ENCODE data around the gene PTPRR. TPM values are rescaled to one million over a fixed set of nuclear protein-coding genes. Genes with fewer than 3 reads are reported as not detected.

PTPRR gene
- total RNA-seq, 1 donor from 2014 or later = 1.4 TPM

- TF ChIP-seq CTCF (IDR thresholded peaks at IDR 0.05) = no peak
- H3K4me3 ChIP-seq = no peak overlapping the region
Observed at GRCh38 chr12:70910666-70911065, 9.9 kb downstream of the PTPRR start.

GRCh38 chr12:70908978-70909377, 11.6 kb downstream of the PTPRR start:
- no peak for ATAC-seq
- H3K27me3 ChIP-seq (ENCODE audit: low read depth) = no peaks in the 10 kb centered on the region
- H3K27ac ChIP-seq = no peak overlapping the region
- H3K9me3 ChIP-seq = no peaks in the 10 kb centered on the region
- TF ChIP-seq CTCF (IDR thresholded peaks at IDR 0.05) = no peak
- no peaks in the 10 kb centered on the region for H3K36me3 ChIP-seq
- H3K4me3 ChIP-seq = no peak overlapping the region
- intact Hi-C loops (cut with DNase I) = no loop called here
- DNase-seq = no peak
- H3K4me1 ChIP-seq = no peaks in the 10 kb centered on the region

More at GRCh38 chr12:70910666-70911065, 9.9 kb downstream of the PTPRR start:
- H3K4me1 ChIP-seq = no peaks in the 10 kb centered on the region
- intact Hi-C loops (cut with DNase I) = no loop called here
- no peak overlapping the region for H3K27ac ChIP-seq
- ATAC-seq (no peak), DNase-seq (no peak)
- H3K36me3 ChIP-seq = no peaks in the 10 kb centered on the region
- H3K9me3 ChIP-seq = no peaks in the 10 kb centered on the region
- H3K27me3 ChIP-seq (ENCODE audit: low read depth) = no peaks in the 10 kb centered on the region

- Histone ChIP-seq H3K27me3 (ENCODE audit: low read depth) (no peaks in the 10 kb centered on the region), H3K4me1 (no peaks in the 10 kb centered on the region), H3K27ac (no peak overlapping the region), H3K4me3 (no peak overlapping the region), H3K9me3 (no peaks in the 10 kb centered on the region), H3K36me3 (no peaks in the 10 kb centered on the region)
- intact Hi-C loops (cut with DNase I) = no loop called here
- no peak for TF ChIP-seq CTCF (IDR thresholded peaks at IDR 0.05)
- ATAC-seq = no peak
- no peak for DNase-seq
Observed at GRCh38 chr12:70907412-70907811, 13.1 kb downstream of the PTPRR start.

- intact Hi-C loops (cut with DNase I) = no loop called here
- DNase-seq (no peak), ATAC-seq (no peak)
- no peak overlapping the region for H3K27ac ChIP-seq
- no peak for TF ChIP-seq CTCF (IDR thresholded peaks at IDR 0.05)
- no peak overlapping the region for H3K4me3 ChIP-seq
- H3K4me1 ChIP-seq = no peaks in the 10 kb centered on the region
- H3K9me3 ChIP-seq = no peaks in the 10 kb centered on the region
- no peaks in the 10 kb centered on the region for H3K27me3 ChIP-seq (ENCODE audit: low read depth)
- no peaks in the 10 kb centered on the region for H3K36me3 ChIP-seq
Observed at GRCh38 chr12:70895956-70896355, 24.6 kb downstream of the PTPRR start.

- H3K27me3 ChIP-seq (ENCODE audit: low read depth) = no peaks in the 10 kb centered on the region
- DNase-seq = no peak
- no peak overlapping the region for H3K4me3 ChIP-seq
- no peaks in the 10 kb centered on the region for H3K4me1 ChIP-seq
- no peak for TF ChIP-seq CTCF (IDR thresholded peaks at IDR 0.05)
- H3K27ac ChIP-seq = no peak overlapping the region
- H3K9me3 ChIP-seq = no peaks in the 10 kb centered on the region
- H3K36me3 ChIP-seq = no peaks in the 10 kb centered on the region
- no peak for ATAC-seq
- intact Hi-C loops (cut with DNase I) = no loop called here
Observed at GRCh38 chr12:70892593-70892992, 27.9 kb downstream of the PTPRR start.
